HG02970 (cell line): ENCODE results near the gene MXRA7.
"Not testable (repeated sequence)": the region's sequence is repeated elsewhere in the genome, so short reads cannot be mapped to it uniquely, and the experiment has no call there.

Experiments
- ATAC-seq: cut with Tn5 transposase; IDR thresholded peaks from one replicate; pipeline ENCODE4 v1.9.1; 2021; ENCODE audit warnings: mild to moderate bottlenecking, moderate library complexity, moderate number of reproducible peaks; ENCODE audit not compliant: unreplicated experiment, low FRiP score

The MXRA7 gene

DNA sequence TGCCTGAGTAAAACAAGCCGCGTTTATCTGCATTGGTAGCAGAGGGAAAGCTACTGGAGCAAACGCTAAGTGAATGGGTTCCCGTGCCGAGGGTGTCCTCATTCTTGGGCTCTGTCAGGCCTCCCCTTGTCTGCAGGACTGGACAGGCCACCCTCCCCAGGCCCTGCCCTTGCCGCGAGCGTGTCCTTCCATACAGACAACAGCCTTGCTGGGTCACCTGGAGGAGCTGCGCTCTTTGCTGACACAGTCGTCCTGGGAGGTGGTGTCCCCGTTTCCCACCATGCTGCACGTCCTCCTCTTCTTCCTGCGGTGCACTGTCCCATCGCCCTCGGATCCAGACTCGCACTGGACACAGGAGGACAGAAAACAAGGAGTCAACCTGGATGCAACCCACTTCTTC is 7.8 kb upstream of the MXRA7 start:
- no peak for ATAC-seq

DNA sequence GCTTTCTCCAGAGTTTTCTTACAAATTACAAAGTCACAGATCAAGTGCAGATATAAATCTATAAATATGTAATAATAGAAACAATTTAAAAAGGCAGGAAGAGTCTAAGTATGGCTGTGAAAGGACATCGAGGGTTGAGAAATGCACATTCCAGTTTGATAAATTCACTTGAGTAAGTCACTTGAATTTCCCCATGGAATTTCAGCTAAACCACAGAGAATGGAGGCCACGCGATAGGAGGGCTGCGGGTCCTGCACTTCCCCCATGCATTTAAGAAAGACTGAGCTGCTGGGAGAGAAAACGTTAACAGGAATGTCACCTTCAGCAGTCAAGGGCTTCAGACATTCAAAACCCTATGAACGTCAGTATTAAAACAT is 6.1 kb upstream of the MXRA7 start:
- no peak for ATAC-seq

DNA sequence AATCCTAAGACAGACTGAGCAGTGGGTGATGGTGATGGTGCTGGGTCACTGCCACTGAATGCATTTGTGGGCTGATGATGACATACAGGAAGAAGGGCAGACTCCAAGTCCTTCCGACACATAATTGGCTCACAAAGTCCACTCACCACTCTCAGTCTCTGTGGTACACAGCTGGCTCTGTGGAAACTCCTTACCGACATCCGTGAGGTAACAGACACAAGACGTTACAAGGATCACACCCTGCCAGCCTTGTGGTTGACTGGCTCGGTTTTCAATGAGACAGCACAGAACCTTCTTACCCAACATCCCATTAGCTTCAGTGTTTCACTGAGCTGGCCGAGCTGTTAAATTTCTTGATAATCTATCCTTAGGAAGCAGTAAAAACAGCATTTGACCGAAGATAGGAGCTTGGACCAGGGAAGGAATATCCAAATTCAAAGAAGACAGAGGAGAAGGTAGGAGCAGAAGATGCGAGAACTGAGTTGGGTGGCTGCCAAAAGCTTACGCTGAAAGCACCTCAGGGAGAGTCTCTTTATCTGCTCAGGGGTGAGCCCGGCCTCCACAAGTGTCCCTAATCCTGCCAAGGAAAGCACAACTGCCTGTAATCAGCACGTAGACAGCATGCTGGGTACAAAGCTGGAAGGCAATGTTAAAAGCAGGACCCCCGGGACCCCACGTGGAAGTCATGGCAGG is 5.5 kb upstream of the MXRA7 start:
- no peak for ATAC-seq

DNA sequence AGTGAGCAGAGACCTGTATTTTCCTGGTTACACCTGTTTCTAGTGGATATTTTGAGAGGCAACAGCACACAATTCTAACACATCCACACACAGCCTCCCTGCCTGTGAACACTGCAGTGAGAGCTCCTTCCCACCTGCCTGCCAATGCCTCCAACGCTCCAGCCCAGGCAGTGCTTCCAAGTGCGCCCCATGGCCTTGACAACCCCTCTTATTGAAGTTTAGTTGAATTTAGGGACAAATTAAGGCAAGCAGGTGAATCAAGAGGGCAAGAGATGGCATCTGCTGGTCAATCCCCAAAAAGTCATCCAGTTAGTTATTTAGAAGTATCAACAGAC is 4.7 kb upstream of the MXRA7 start:
- no peak for ATAC-seq

DNA sequence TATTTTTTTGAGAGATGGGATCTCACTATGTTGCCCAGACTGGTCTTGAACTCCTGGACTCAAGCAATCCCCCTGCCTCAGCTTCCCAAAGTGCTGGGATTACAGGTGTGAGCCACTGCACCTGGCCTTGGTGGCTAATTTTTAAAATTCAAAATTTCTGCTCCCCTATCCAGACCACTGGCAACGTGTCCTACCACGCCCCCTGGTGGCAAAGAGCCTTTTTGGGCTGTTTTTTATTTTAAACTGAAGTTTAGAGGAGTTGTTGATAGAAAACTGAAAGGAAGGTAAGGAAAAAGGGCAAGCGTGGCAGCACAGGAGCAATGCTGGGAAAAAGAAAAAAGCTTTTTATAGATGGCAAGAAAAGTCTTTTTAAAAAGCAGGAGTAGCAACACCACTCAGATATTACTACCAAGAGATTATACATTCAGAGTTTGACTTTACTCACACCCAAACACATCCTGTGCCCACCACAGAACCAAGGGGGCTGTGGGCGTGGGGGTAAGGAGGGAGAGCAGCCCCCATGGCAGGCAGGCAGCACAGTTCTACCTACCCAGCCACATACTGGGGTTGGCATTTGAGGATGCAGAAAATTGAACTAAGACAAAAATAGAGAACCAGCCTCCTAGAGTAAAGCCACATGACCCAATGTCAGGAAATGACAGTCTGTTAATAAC is 4.2 kb upstream of the MXRA7 start:
- no peak for ATAC-seq

DNA sequence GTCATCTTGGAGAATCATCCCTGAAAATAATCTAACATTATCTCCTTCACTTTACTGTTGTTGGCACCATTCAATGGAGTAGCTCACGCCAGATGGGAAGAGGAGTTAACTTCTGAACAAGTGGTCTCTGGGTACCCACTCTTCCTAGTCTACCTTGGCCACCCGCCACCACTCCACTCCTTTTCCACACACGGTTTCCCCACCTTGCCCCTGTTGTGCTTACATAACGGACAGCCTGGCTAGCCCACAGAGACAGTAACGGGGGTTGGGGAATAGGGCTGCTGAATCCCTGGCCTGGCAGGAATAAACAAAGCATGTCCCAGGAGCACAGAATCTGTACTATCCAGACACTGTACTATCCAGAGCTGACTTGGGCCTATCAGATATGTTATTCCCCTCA is 3.6 kb upstream of the MXRA7 start:
- no peak for ATAC-seq

DNA sequence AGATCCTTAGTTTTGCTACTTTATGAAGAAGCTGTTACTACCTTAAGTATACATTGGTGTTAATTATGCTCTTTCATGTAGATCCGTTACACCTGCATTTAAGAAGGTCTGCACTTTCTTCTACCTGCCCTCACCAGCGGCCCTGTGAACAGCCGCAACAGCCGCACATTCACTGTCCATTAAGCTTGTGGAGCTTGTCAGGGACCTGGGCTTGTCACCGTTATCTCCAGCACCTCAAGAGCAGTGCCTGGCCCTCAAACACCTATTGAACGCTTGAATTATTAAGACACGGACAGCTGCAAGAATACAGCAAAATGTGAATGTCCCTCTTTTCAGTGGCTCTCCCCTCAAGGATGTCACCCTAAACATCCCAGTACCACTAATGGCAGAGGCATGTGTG is 3.0 kb upstream of the MXRA7 start:
- no peak for ATAC-seq

DNA sequence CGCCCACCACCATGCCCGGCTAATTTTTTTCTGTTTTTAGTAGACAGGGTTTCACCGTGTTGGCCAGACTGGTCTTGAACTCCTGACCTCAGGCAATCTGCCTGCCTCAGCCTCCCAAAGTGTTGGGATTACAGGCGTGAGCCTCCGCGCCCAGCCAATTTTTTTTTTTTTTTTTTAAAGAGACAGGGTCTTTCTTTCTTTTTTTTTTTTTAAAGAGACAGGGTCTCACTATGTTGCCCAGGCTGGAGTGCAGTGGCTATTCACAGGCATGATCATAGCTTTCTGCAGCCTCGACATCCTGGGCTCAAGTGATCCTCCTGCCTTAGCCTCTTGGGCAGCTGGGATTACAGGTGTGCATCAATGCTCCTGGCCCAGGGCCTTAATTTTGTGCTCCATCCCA is 1.6 kb upstream of the MXRA7 start:
- ATAC-seq: not testable (repeated sequence)

DNA sequence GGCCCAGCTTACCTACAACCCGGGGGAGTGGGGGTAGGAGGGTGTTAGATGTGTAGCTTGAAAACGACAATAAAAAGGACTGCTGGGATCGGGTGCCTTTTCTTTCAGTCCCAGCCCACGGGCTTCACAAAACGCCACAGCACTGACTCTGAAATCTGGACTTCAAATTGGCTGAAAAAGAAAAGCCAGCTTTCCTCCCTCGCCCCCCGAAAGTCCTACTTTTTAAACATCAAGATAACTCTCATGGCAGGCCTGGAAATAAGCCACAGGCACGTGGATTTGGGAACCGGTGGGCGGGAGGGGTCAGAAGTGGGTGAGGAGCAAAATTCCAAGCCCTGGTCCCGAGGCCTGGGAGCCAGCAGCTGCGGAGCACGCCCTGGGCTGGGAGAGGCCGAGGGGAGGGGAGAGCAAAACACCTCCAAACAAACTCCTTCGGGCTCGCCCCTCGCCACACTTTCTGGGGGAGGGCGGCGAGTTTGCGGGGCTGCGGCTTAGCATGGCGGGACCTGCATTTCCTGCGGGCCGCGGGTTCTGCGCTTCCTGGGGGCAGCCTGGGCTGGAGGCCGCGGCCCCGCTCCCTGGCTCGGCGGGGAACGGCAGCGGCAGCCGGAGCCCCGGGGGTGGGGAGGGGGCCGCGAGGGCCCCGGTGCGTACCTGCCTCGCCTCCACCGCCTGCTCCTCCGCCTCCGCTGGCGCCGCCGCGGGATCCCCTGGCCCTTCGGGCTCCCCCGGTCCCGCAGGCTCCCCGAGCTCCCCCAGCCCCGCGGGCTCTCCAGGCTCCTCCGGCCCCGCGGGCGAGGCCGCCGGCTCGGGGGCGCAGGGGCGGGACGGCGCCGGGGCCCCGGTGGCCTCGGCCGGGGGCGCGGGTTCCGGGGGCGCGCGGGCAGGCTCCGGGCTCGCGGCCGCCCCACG is 558 bp downstream of the MXRA7 start:
- not testable (repeated sequence) for ATAC-seq

DNA sequence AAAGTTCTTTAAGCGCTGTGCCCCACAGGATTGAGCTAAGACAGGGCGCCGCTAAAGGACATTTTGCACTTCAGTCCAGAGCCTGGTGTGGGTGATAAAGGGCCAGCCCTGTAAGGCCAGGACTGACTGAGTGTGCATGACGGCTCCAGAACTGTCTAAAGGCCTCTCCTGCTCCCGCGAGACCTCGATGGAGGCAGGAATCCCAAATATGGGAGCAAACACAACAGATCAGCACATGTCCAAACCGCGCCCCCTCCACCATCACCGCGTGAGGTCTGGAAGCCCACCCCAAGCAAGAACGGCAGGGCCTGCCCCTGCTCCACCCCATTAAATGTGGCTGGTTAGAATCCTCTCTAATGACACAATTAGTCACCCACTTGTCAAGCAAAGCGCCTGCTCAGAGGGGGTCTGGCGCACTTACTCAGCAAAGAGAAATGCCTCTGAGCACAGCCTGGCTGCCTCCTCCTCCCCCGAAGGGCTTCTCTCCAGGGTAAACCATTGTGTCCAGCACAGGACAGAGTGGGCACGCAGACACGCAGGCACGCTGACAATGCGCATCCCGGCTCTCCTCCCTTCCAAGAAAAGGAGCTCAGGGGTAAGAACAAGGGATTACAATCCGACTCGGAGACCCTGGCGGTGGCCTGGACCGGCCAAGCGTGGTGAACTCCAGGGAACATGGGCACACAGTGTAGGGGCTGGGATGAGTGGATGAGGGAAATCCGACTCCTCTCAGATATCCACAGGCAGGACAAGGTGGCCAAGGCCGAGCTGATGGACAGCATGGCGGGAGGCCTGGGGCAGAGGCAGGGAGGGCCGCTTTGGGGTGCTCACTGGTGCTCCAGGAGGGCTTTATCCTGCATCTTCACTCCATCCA is 1.5 kb downstream of the MXRA7 start:
- ATAC-seq: no peak

DNA sequence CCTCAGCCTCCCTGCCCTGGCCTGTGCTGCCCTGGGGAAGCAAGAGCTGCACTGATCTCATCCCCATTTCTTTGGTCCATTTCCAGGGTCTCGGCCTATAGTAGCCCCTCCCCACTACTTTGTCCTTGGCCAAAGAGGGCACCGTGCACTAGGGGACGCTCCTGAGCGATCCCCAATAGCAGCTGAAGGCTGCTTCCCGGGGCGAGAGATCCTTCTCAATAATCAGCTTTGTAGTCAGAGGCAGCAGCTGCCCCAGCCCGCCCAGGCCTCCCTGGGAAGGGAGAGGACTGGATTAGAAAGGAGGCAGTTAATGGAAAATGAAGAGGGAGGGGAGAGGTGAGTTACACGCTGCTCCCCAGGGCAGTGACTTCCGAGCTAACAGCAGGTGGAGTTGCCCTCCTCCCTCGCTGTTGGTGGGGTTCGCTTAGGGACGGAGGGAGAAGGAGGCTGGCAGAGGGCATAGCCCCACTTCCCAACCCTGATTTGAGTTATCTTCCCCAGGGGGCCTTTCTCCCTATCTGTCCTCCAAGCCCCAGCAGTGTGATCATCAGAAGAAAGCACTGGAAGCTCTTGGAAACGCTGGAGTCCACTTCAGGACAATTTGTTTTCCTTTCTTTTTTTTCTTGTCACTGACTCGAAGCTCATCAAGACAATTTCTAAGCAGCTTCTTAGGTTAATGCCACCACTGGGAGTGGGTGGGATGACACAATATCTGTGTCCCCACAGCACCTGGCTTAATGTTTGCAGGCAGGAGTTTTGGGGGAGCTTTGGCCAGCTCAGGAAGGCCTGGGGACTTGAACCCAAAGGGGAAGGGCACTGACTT is 2.6 kb downstream of the MXRA7 start:
- ATAC-seq: no peak

DNA sequence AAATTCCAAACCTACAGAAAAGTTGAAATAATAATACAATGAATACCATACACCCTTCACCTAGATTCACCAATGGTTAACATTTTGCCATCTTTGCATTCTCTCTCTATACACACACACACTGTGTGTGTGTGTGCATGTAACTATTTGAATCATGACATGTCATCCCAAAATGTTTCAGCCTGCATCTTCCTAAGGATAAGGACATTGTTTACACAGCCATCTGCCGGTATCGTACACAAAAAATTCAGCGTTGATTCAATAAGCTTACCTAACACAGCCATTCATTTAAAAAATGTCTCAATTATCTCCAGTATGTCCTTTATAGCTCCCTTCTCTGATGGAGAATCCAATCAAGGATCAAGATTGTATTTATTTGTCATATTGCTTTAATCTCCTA is 3.9 kb downstream of the MXRA7 start:
- no peak for ATAC-seq

DNA sequence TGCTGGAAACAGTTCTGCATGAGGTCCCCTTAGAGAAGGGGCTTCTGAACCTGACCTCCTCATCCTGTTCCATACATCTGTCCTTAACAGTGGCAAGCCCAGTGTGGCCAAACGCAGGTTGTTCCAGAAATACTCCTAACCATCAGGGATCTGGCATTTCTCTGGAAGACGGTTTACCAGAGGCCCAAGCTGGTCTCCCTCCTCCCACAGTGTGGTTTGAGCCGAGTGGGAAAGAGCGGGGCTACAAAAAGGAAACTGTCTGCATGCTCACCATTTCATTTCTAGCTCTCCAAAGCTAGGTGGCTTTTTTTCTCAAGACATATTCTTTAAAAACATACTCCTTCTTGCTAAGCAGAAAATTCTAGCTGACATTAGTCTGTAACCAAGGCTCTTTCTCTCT is 6.0 kb downstream of the MXRA7 start:
- ATAC-seq: no peak

DNA sequence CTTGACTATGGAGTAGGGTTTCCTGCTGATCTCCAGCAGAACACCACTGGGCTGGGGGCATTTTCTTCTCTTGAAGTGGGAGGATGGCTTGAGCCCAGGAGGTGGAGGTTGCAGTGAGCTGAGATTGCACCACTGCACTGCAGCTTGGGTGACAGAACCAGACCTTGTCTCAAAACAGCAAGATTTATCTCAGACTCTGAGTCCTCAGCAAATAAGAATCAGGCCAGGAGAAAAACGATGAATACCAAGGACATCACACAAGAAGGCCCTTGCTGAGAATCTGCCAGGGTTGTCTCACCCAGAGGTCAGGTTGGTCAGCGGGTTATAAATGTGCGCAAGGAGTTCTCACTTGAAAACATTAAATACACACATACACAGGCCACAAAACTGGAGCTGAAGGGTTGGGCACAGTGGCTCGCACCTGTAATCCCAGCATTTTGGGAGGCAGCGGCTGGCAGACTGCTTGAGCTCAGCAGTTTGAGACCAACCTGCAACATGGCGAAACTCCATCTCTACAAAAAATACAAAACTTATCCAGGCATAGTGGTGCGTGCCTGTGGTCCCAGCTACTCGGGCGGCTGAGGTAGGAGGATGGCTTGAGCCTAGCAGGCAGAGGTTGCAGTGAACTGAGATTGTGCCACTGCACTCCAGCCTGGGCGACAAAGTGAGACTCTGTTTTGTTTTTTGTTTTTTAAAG is 7.7 kb downstream of the MXRA7 start:
- ATAC-seq: no peak

DNA sequence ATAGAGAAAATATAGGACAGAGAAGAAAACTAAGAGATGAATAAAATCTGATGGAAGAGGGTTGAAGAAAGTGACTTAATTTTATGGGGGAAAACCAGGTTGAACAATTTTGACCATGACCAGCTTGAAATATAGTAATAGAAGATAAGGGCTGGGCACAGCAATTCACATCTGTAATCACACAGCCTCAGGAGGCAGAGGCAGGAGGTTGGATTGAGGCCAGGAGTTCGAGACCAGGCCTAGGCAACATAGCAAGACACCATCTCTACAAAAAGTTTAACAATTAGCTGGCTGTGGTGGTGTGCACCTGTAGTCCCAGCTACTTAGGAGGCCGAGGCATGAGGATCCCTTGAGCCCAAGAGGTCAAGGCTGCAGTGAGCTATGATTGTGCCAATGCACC is 8.7 kb downstream of the MXRA7 start:
- ATAC-seq: no peak

DNA sequence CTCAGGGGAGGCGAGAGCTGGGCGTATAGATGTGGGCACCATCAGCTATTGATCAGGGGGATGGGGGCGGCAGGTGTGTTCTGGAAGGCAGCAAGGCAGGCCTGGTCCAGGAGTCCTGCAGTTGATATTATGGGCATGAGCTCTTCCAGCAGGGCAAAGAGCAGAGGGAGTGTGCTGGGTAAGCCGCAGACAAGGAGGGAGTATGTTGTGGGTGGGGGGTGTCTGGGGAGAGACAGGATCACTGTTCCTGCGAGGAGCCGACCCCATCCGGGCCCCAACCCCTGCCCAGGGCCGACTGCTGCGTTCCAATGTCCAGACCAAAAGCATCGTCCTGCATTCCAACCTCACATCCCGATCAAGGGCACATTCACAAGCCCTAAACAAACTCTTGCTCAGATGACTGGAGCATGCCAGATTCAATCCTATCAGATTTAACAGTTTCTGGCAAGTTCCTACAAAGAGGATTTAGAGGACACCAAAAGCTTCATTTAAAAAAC is 9.2 kb downstream of the MXRA7 start:
- no peak for ATAC-seq

DNA sequence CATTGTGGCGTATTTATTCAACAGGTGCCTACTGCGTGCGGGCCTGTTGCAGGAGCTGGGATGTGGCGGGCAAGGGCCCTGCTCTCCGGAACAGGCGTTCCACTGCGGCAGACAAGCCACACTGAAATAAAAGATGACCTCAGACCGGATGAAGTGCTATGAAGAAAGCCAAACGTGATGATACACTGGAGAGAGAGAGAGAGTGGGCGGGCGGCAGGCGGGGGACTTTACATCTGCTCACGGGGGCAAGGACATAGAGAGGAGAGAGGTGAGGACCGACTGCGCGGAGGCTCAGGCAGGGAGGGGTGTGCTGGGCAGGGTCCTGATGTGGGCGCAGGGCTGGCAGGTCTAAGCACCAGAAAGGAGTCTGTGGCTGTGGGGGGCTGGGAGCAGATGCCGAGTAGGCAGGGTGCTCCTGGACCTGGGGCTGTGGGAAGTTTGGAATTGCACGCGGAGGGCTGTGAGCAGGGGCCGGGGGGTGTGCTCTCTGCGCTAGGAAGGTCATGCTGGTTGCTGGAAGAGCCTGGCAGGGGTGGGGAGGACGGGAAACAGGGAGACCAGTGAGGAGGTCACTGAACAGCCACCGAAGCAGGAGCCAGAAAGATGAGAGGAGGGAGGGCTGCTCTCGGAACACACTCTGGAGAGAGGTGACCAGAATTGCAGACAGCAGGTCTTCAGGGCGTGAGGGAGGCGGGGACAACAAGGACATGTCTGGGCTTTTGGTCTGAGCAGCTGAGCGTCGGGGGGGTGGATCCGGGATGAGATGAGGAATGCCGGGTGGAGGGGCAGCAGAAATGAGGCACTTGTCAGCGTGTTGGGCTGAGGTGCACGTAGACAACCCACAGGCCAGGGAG is 9.9 kb downstream of the MXRA7 start:
- no peak for ATAC-seq

DNA sequence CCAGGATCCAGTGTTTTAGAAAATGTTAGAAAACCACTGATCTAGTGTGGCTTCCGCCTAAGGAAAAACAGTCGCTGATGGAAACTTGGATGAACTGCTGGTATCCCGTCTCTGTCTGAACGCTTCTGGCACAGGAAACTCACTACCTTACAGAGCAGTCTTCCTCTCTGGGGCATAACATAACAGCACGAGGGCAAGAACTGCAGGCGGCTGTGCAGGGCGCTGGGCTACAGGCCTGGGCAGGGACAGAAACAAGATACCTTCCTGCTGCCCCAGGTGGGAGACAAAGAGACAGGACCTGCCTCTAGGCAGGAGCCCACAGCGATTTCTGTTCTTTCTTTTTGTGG is 10.5 kb downstream of the MXRA7 start:
- ATAC-seq: no peak
